CD4-positive, alpha-beta T cell treated with Interleukin-4 for 4 hours (primary cell): ENCODE data around the gene CALR.
"Not testable (repeated sequence)": the region's sequence is repeated elsewhere in the genome, so short reads cannot be mapped to it uniquely, and the experiment has no call there.

Experiments
- DNase-seq: peaks from one replicate; pipeline ENCODE4 v3.0.0-alpha.2; 2020

Gene CALR

DNA sequence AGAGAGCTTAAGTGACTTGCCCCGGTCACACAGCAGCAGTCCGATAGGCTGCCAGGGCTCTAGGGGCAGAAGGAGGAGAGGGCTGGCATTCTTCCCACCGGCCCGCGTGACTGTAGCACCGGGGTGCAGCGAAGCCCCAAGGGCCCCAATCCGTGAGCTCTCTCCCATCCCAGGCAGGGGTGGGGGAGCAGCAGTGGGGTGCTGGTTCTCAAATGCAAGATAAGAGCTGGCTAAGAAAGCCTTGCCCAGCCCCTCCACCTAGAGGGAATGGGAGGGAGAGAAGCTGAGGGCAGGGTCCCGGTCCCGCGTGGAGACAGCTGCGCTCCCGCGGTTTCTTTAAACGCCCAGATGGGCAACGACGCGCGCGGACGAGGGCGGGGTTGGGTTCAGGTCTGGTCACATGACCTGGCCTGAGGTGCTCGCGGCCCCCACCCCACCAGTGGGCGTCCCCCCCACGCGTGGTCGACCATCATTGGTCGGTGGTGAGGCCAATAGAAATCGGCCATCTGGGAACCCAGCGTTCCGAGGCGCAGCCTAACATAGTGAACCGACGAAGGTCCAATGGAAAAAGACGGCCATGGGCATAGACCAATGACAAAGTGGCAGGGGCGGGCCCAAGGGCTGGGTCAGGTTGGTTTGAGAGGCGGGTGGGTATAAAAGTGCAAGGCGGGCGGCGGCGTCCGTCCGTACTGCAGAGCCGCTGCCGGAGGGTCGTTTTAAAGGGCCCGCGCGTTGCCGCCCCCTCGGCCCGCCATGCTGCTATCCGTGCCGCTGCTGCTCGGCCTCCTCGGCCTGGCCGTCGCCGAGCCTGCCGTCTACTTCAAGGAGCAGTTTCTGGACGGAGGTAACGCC is at the start of gene CALR:
TSS of gene CALR (plus strand) at position 683 of the 852 bp plus-strand sequence. CDS start at position 754, 71 bp downstream.
- DNase-seq: peak; percentile 100

GRCh38 chr19:12890299-12890786 is 48.1 kb upstream of the CALR start:
- DNase-seq: not testable (repeated sequence)

DNA sequence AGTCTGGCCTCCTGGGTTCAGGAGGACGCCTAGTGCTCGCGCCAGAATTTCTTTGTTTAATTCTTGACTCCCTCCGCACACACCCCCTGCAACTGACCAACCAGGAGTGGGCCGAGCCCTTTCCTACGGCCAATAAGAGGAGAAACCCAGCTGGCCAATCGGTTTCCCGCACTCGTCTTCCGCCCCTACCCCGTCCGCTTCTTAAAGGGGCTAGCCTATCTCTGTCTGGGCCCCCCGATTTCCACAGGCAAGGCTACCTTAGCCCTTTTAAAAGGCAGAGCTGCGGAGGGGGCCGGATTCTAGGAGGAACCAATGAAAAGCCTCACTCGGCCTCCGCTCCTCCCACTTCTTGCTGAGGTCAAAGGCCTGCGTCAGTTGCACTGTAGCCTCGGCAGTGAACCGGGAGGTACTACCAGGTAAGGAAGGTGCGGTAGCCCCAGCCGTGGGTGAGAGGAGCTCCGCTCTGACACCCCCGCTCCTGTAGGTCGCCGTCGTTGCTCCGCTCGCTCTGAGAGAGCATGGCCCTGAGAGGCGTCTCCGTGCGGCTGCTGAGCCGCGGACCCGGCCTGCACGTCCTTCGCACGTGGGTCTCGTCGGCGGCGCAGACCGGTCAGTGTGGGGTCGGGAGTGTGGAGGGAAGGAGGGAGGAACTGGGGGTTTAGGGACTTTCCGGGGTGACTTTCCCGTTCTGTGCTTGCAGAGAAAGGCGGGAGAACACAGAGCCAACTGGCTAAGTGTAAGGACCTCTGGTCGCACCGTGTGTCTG is 47.4 kb upstream of the CALR start, which contains the start of gene GCDH:
TSS of gene GCDH (plus strand) at position 374 of the 766 bp plus-strand sequence. CDS start at position 519, 145 bp downstream.
- peak; percentile 98 for DNase-seq

DNA sequence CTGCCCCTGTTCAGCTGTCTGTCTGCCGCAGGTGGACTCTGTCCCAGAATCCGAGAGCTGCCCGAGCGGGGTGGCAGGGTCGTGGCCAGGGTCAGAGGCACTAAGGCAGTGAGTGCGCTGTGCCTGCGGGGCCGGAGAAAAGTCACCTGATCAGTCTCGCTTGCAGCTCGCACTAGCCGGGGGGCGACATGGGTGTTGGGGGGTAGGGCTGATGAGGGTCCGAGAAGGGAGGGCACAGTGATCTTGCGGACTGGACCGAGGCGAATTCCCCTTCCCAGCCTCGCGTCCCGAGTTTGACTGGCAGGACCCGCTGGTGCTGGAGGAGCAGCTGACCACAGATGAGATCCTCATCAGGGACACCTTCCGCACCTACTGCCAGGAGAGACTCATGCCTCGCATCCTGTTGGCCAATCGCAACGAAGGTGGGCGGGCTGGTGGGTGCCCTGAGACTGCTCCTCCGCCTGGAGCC is 46.8 kb upstream of the CALR start:
- DNase-seq: no peak

DNA sequence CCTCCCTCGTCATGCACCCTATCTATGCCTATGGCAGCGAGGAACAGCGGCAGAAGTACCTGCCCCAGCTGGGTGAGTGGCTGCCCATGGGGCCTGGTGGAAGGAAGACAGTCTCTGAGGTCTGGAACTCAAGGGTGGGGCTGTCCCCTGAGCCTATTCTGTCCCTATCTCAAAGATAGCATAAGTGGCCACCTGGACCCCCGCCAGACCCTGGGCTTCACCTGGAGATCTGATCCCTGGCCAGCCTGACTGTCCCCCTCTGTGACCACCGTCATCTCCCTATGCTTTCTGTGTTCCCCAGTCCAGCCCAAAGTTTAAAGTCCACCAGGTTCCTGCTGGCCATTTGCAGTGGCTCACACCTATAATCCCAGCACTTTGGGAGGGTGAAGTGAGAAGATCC is 44.8 kb upstream of the CALR start:
- DNase-seq: no peak

DNA sequence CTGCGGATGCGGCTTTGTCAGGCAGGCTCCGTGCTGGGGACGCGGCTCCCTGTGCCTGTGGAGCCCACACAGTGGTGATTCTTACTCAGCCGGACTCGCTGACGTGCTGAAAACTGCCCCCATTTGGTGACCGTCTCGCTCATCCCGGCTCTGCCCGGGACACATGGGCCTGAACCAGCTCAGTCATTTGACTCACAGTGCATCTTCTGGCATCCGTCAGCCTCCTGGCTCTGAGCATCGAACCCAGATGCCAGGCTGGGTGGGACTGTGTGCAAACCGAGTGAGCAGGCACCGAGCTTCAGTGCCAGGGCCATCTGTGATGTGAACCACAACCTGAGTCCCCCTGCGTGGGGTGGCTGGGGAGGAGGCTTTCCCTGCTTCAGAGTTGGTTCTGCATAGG is 41.9 kb upstream of the CALR start:
- DNase-seq: no peak

DNA sequence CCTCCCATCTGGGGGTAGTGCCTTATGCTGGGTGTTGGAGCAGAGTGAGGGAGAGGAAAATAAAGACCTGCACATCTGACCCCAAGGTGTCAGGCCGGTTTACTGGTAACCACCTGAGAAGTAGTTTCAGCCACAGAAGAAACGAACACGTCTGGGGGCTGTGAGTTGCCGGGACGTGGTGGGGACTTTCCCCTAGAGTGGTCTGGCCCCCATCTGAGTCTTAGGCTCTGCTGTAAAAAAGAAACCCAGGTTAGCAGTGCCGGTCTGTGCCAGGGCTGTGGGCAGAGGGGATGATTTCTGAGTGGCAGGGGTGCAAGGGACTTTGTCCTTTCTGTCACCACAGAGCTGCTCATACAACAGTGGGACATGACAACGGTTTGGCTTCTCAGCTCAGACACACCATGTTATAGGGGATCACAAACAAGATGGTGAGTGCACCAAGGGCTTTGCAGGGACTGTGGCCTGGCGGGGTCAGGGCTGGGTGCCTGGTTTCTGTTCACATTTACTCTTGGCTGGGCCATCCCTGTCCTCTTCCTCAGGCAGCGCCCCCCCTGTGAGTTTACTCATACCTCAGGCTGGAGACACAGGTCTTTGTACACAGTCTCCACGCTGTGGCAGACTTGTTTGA is 38.4 kb upstream of the CALR start:
- no peak for DNase-seq

DNA sequence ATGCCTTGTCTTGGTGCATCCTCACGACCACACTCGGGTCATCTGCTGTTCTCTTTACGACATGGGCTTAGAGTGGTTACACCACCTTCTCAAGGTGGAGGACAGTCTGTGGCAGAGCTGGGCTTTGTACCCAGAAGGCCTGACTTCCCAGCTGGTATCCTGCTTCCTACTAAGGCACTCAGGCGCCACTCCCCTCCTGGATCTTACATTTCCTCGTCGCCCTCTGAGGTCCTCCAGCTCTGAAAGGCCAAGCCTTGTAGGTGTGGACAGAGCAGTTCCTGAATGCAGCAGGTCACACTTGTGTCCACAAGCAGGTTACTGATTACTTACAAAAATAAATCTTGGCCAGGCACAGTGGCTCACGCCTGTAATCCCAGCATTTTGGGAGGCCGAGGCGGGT is 31.2 kb upstream of the CALR start:
- no peak for DNase-seq

DNA sequence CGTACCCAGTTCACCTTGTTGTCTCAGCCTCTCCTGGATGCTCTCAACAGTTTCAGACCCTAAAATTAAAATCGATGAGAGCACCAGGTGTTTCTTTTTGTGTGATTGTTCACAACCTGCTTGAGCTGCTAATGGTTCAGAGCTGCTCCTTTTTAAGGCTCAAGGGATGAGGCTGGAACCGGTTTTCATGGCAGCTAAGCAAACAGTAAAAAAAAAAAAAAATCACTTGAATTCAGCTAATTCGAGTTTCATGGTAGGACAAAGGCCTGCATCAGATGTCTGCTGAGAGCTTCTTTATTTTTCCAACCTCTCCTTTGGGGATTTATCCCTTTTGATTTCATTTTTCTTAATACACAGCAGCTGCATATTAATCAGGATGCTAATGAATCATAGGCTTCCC is 25.8 kb upstream of the CALR start:
- DNase-seq: no peak

DNA sequence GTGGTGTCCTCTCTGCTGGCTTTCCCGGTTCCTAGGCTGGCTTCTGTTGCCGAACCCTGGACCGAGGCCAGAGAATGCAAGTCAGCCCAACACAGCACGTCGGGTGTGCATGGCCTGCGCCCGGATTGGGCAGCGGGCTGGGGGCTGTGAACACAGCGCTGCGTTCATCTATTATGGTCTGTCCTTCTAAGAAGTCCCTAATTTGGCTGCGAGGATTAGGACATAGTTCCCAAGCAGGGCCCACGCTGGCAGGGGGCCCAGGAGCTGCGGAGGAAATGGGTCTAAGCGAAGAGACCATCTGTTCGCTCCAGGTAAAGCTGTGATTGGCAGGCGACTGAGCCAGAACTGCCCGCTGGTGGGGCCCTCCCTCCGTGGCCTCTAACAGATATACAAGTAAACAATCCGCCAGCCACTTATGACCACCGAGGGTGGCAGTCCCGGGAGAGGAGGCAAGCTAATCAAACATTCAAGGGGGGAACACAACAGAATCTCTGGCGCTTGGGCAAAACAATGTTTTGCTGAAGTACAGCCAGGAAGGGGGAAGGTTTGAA is 25.3 kb upstream of the CALR start:
- no peak for DNase-seq

- peak; percentile 69 for DNase-seq
These were observed 24.3 kb upstream of the CALR start for GRCh38 chr19:12913851-12914690.

DNA sequence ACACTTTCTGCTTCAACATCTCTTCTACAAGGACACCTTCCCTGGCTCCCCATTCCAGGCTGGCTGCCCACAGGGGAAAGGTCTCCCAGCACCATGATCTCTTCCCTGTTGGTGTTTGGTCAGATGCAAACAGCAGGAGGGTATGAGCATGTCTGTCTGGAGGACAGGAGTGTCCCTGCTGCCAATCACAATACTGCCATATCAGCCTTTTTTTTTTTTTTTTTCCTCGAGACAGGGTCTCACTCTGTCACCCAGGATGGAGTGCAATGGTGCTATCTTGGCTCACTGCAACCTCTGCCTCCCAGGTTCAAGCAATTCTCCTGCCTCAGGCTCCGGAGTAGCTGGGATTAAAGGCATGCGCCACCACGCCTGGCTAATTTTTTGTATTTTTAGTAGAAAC is 22.5 kb upstream of the CALR start:
- not testable (repeated sequence) for DNase-seq

GRCh38 chr19:12918253-12918652 is 20.2 kb upstream of the CALR start:
- no peak for DNase-seq

- DNase-seq: no peak
These were observed 17.4 kb upstream of the CALR start for GRCh38 chr19:12921047-12921446.

DNA sequence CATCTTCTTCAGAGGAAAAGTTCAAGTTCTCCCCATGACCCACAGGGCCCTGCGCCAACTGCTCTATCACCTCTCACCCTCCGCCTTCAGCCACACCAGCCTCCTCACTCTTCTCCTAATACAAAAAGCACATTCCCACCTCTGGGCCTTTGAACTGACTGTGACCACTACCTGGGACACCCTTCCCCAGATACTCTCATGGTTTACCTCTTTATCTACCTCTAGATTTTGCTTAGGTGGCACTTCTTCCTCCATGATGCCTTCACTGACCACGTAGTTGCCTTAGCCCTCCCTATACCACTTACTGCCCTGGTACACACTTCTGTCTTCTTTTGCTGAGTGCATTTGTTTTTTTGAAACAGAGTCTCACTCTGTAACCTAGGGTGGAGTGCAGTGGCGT is 15.4 kb upstream of the CALR start:
- no peak for DNase-seq

DNA sequence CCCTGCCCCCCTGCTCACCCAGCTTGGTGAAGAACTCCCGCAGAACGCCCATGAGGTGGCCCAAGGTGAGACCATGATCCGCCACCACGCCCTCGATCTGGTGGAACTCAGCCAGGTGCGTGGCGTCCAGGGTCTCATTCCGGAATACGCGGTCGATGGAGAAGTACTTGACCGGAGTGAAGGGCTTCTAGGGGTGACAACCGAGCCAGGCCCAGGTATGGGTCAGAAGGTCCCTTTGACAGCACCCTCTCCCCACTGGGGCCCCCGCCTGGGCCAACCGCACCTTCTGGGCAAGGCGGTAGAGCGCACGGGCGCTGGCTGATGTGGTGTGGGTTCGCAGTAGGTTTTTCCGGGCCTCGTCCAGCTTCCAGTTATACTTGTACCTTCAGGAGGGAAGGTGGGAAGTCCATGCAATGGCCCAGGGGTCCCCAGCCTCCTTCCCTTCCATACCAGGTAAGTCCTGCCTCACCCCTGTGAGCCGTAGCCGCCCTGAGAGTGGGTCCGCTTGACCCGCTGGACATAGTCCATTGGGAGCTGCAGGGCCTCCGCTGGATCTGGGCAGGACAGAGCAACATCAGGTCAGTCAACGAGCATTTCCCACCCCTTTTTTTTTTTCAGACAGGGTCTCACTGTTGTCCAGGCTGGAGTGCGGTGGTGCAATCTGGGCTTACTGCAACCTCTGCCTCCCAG is 13.6 kb upstream of the CALR start:
- no peak for DNase-seq

DNA sequence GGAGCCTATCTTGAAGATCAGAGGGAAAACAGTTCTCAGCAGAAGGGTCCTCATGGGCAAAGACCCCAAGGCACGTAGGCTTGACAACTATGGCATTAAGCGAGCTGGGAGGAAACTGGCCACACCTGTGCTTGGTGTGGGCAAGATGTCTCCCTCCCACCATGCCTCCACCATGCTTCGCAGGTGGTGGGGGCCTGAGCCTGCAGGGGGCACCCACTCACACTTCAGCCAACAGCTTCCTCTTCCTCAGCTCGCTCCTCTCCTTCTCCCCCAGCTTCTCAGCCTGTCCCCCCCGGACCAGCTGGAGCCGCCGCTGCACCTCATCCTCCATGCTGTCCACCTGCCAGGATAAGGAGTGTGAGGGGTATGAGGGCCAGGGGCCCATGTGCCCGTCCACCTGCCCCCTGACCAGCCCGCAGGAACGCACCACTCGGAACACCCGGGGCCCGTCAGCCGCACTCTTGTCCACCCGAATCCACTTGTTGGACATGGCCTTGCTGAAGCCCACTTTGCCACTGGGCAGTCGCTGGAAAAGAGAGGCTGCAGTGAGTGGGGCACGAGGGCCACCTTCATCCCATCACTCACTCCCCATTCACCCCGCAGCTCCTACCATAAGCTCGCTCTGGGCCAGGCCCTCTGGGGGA is 8.3 kb upstream of the CALR start:
- no peak for DNase-seq

- no peak for DNase-seq
These were observed 5.8 kb upstream of the CALR start for GRCh38 chr19:12932392-12933286.

DNA sequence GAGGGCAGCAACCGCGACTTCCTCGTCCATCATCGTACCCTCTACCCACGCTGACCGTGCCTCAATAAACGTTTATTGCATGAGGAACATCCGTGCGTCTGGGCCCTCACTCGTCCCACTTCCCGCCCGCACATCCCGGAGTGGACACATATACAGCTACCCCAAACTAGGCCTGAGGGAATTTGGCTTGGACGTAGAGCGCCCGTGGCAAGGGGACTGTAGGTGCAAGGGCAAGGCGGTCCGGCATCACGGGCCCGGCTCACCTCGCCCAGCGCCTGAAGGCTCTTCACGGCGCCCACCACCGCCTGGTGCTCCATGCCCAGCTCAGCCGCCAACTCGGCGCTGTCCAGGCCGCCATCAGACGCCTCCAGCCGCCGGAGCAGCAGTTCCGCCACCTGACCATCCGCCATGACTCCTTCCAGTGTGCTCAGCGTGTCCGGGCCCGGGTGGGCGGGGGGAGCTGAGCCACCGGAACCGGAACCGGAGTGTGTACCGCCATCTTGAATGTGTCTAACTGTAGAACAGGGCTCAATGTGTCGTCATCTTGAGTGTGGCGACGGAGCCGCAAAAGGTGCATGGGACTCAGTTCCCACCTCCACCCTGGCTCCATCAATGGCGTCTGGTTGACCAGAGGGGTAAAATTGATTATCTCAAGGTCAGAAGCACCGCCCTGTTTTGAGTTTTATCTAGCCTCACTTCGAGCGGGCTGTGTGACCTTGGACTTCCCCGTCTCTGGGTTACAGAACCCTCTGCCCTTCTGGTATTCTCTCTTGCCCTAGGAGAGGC is 4.9 kb upstream of the CALR start, which contains the start of gene FARSA:
TSS of gene FARSA (minus strand) at position 425 of the 786 bp plus-strand sequence. CDS start at position 410, 15 bp downstream.
- peak; percentile 88 for DNase-seq
